Stimulated activated CD8-positive, alpha-beta memory T cell treated with anti-CD3 and anti-CD28 coated beads, Interleukin-12 subunit alpha, Interleukin-12 subunit beta, amount 100 ng/mL, for 4 hours (primary cell): ENCODE data around the gene XYLT1.
"Not testable (repeated sequence)": the region's sequence is repeated elsewhere in the genome, so short reads cannot be mapped to it uniquely, and the experiment has no call there.

ENCODE experiments used
- DNase-seq: peaks from one replicate; pipeline ENCODE4 v3.0.0-alpha.2; 2020; ENCODE audit warnings: low read depth

The XYLT1 gene, protein sequence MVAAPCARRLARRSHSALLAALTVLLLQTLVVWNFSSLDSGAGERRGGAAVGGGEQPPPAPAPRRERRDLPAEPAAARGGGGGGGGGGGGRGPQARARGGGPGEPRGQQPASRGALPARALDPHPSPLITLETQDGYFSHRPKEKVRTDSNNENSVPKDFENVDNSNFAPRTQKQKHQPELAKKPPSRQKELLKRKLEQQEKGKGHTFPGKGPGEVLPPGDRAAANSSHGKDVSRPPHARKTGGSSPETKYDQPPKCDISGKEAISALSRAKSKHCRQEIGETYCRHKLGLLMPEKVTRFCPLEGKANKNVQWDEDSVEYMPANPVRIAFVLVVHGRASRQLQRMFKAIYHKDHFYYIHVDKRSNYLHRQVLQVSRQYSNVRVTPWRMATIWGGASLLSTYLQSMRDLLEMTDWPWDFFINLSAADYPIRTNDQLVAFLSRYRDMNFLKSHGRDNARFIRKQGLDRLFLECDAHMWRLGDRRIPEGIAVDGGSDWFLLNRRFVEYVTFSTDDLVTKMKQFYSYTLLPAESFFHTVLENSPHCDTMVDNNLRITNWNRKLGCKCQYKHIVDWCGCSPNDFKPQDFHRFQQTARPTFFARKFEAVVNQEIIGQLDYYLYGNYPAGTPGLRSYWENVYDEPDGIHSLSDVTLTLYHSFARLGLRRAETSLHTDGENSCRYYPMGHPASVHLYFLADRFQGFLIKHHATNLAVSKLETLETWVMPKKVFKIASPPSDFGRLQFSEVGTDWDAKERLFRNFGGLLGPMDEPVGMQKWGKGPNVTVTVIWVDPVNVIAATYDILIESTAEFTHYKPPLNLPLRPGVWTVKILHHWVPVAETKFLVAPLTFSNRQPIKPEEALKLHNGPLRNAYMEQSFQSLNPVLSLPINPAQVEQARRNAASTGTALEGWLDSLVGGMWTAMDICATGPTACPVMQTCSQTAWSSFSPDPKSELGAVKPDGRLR

DNA sequence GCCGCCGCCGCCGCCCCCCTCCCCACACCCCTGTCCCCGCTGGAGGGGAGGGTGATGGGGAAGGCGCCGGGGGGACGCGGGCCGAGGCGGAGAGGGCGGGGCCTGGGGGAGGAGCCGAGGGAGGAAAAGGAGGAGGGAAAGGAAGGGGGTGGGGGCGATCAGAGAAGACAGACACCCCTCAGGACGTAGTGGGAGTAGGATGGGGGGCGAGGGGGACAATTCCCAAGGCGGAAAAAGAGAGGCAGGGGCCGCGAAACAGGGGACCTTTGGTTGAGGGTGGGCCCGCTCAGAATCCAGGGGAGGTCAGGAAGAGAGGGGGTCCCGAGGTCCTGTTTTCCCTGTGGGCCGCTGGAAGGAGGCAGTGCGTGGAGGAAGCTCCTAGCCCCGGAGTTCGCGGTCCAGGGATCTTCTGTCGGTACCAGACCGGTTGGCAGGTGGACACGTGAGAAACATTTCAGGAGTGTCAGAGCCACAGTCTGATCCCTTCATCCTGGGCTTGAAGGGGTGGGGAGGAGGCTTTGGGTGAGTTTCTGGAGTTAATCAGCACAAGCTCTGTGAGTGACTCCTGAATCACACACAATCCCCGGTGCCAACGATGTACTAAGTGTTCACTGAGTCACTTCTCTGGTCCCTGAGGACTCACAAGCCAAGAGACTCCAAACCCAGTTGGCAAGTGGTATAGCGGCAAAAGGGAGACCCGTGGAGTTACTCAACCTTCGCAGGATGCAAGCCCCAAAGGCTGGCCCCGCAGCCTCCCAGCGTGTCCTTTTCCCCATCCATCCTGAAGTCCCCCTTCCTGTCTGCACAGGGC lies at the start of gene XYLT1:
XYLT1 (minus strand) TSS at position 53 of the 811 bp plus-strand sequence. CDS start 164 bp downstream, outside the sequence.
- DNase-seq = no peak

DNA sequence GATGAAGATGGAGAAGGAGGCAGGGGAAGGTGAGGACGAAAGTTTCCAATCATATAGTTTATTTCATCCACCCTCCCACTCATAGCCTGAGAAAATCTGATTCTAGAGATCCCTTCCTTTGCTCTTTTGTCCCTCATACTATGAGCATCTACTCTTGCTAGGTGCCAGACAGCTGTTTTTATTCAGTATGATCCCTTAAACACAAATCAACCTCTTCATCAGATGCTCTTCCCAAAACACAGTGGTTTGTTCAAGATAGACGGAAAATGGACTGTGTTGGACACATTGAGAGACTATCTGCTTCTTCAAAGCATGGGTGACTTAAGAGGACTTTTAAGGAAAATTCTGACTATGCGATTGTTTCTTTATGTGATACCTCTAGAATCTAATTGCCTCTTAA lies 49.4 kb upstream of the XYLT1 start:
- no peak for DNase-seq

DNA sequence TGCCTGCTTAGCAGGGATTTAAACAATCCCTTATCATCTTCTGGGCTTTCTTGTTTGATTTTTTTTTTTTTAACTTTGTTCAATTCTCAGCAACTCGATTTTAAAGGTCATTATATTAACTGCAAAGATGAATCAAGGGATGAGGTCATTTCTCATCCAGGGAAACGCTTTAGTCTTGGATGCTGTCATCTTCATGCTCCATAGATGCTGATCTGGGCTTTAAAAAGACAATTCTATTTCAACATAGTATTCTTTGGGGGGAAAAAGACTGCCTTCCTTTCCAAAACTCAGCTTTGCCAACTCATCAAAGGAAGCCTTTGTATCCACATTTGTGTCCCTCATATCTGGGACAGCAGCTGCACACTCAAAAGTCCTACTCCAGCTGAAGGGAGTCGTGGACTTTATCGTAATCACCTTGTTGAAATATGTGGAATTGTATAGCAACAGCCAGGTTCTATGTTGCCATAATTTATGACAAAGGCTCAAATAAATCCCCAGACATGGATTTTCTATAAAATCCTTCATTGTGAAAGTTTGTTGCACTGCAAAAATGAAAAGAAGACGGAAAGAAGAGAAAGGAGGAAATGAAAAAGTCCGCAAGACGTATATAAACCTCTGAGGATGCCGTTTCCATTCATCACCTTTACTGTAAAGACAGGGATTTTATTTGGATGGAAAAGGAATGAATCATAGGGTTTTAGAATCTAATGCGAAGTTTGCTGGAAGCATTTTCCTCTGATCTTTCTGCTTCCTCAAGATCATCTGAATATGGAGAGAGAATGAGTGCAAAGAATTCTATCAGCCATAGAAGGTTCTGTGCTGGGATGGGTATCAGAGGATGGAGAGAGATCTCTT lies 48.6 kb upstream of the XYLT1 start:
- DNase-seq = no peak

DNA sequence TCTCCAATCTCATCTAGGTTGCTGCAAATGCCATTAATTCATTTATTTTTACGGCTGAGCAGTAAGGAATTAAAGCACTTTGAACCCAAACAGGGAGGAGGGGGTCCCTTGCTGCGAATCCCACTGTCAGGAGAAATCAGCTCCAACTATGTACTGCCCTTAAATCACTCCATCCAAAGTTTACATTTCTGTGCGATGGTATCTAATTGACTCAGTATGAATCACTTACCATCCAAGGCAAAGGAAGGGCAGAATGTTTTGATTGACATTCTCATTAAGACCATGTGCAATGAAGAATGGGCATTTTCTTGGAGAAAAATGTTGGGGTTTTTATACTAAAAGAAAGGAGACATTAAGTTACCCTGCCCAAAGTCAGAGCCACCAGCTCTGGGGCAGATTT lies 47.7 kb upstream of the XYLT1 start:
- no peak for DNase-seq

DNA sequence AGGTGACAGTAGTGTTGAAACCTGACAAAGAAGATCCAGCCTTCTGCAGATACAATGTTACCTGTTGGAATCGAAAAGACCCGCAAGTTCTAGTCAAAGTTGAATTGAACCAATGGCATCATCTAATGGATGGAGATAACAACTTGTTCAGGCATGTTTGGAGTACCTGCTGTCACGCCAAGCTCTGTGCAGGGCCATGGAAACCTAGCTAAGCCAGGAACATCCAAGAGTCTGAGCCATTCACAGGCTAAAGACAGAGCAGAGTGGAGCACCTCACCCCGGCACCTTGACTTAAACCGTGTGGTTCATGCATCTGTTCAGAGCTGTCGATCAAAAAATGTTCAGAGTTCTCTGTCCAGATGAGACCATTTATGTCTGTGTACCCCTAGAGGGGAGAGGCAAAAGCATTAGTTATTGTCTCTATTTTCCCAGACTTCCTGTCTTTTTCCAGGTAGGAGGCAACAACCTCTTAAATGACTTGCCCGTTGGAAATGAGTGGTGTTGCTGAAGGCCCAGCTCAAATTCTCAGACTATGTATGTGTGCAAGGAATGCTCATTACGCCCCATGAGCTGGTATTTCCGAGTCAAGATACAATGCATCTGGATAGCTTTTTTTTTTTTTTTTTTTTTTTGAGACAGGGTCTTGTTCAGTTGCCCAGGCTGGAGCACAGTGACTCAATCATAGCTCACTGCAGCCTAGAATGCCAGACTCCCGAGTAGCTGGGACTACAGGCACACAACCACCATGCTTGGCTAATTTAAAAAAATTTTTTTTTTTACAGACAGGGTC lies 44.9 kb upstream of the XYLT1 start:
- DNase-seq = no peak

DNA sequence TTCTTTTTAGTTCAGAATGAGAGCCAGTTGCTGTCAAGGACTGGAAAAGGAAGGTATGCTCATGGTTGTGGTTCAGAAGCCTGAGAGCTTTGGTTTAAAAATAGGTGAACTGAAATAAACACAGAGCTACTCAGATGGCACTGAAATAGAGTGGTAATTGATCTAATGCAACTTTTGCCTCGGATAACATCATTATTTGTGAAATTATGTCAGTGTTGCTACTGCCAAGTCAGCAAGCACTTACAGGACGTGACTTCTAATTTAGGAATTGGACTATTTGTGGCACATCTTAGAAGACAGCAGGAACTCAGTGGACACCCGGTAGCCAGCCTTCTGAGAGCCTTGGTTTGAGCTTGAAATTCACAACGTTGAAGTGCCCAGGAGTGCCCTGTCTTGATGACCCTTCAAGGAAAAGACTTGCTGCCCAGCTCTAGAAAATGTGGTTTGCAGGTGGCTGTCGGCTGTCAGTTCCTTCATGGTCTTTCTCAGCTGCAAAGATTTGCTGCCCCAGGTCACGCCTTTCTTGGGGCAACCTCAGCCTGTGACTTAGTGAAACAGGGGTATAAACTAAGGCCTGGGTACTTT lies 42.0 kb upstream of the XYLT1 start:
- DNase-seq = no peak

DNA sequence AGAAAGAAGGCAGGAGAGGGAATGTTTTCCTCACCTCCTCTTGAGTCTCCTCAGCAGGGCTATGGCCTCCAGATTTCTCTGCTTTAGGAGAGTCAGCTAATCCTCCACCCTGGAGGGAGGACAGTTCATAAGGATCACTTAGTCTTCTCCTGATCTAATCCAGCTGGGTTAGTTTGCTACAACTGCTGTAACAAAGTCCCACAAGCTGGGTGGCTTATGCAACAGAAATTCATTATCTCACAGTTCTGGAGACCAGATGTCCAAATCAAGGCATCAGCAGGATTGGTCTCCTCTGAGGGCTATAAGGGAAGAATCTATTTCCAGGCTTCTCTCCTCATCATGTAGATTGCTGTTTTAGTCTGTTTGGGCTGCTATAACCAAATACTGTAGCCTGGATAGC lies 40.6 kb upstream of the XYLT1 start:
- DNase-seq = no peak

DNA sequence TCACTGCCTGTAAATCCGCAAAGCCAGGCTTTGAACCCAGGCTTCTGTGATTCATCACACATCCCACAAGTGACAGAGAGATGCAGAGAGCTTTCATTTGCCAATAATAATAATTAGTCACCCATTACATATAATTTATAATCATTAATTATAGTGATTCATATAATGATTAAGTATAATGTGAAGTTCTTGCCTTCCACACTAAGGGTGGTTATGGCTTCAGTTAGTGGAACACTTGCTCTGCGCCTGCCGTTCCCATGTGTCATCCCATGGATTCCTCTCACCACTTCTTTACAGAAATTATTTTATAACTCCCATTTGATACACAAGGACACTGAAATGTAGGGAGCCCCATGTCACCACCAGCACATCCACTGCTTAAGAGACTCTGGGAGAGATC lies 39.8 kb upstream of the XYLT1 start:
- DNase-seq = no peak

DNA sequence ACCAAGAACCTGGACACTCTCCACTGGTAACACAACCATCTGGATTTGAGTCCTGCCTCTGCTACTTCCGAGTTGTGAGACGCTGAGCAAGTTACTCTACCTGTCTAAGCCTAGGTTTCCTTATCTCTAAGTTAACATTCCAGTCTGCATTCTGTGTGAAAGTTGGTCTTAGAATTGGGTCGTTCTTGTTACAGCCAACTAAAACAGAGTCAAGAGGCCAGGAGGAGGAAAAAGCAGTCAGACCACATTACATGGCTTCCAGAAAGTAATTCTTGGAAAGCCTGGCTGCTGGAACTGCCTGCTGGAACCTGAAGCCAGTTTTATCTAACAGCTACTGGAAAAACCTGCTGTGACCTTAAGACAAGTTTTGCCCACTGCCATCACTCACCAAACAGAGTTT lies 38.4 kb upstream of the XYLT1 start:
- no peak for DNase-seq

DNA sequence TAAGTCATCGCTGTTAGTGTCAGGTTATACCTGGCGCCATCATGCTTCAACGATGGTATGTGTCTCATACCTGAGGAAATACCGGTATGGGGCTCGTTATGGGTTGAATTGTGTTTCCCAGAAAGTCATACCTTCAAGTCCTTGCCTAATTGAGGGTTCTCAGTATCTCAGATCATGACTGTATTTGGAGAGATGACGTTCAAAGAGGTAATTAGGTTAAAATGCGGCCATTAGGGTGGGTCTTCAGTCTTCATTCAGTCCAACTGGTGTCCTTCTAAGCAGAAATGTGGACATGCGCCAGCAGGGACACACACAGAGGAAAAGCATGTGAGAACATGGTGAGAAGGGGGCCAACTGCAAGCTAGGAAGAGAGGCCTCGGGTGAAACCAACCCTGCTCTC lies 37.5 kb upstream of the XYLT1 start:
- DNase-seq = no peak

DNA sequence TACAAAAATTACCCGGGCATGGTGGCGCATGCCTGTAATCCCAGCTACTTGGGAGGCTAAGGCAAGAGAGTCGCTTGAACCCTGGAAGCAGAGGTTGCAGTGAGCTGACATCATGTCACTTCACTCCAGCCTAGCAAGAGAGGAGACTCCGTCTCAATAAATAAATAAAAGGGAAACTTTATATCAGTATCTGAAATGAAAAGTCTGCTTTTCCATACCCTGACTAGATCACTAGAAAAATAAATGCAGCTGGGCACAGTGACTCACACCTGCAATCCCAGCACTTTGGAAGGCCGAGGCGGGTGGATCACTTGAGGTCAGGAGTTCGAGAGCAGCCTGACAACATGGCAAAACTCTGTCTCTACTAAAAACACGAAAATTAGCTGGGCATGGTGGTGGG lies 36.8 kb upstream of the XYLT1 start:
- not testable (repeated sequence) for DNase-seq

DNA sequence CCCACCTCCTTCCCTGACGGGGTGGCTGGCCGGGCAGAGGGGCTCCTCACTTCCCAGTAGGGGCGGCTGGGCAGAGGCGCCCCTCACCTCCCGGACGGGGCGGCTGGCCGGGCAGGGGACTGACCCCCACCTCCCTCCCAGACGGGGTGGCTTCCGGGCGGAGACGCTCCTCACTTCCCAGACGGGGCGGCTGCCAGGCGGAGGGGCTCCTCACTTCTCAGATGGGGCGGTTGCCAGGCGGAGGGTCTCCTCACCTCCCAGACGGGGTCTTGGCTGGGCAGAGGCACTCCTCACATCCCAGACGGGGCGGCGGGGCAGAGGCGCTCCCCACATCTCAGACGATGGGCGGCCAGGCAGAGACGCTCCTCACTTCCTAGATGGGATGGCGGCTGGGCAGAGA lies 35.1 kb upstream of the XYLT1 start:
- DNase-seq = not testable (repeated sequence)

DNA sequence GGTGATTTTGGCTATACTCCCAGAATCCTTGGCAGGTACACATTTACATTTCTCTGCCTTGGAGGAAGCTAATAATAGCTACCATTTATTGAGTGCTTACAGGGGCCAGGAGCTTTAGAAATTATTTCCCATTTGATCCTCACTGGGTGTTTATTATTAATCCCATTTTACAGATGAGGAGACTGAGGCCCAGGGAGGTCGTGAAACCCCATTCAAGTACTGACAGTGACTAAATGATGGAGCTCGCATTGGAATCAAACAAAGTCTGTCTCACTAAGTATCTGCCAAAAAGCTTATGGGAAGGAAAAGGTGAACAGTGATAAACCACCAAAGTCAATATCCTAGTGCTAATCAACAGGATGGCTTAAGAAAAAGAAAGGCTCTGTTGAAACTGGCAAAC lies 33.3 kb upstream of the XYLT1 start:
- no peak for DNase-seq

DNA sequence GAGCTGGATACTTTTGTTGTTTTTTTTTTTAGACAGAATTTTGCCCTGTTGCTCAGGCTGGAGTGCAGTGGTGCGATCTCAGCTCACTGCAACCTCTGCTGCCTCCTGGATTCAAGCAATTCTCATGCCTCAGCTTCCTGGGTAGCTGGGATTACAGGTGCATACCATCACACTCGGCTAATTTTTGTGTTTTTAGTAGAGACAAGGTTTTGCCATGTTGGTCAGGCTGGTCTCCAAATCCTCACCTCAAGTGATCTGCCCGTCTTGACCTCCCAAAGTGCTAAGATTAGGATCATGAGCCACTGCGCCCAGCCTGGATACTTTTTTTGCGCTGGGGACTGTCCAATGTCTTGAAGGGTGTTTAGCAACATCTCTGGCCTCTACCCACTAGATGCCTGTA lies 32.6 kb upstream of the XYLT1 start:
- DNase-seq = no peak

DNA sequence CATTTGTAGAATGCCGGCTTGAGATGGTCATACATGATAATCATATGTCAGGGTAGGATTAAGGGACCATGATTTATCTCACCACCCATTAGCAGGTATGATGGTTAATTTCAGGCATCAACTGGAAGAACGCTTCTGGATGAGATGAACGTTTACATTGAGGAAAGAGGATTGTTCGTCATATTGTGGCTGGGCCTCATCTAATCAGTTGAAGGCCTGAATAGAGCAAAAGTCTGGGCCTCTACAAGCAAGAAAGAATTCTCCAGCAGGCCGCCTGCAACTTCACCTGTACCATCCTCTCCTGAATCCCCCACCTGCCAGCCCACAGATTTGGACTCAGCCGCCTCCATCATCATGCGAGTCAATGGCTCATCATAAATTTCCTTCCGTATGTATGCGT lies 30.6 kb upstream of the XYLT1 start:
- DNase-seq = no peak

DNA sequence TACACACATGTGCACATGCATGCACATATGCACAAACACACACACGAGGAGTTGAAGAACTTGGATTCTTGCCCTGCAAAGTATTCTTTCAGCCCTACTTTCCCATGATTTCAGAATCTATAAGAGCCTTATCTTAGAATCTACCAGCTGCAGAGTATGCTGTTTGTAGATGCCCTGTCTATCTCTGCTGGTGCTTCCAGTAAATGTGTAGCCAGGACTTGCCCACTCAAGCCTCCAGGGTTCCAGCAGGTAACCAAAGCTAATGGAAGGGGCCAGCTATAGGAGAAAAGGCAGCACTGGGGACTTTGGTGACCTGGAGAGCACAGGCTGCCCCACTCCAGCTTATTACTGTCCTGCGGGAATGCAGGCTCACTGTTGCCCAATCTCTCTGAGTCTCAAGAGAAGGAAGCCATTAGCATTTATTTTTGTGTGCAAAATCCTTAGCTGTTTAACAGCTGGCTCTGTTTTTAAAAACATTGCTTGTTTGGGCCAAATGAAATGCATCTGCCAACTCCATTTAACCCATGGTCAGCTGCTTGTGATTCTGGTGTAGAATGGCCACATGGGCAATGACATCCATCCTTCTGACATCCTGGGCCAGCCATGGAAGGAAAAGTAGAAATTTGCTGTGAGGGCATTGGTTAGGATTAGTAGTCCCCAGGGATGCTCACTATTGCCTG lies 28.6 kb upstream of the XYLT1 start:
- no peak for DNase-seq

DNA sequence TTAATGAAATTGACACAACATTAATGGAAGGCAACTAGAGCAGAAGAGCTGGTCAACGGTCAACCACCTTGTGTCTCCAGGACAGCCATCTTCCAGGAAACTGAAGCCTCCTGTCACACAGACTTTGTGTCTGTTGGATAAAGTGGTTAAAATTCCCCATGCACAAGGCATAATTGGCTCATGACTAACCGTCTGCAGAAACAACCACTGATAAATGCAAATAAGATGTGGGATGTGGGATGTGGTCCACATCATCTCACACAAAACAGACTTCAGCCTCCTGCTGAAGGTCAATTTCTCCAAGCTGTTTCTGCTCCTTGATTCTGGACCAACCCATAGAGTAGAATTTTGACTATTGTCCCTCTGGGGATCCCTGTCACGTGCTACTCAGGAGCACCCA lies 26.9 kb upstream of the XYLT1 start:
- no peak for DNase-seq

DNA sequence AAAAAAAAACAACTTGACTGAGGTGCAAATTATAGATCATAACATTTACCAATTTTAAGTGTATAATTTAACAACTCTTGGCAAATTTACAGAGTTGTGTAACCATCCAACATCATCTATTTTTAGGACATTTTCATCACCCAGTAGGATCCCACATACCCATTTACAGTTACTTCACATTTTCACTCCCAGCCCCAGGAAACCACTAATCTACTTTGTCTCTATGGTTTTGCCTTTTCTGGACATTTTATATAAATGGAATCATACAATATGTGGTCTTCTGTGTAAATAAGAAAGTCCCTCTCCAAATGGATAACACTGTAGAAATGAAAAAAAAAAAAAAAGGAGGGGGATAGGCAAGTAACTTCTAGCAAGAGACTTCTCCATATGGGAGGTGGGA lies 26.1 kb upstream of the XYLT1 start:
- DNase-seq = no peak

DNA sequence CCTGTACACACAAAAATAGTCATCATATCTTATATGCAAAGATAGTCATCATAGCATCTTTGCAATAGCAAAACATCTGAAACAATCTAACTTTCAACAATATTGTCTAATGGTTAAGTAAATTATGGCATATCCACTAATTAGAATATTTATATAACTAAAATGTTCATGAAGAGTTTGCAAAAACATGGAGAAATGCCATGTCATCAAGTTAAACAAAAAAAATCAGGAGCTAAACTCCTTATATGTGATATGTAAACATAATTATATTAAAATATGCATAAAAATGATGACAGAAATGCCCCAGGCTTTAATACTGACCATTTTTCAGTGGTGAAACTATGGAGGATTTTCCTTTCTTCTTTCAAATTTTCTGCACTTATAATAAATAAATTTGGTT lies 22.3 kb upstream of the XYLT1 start:
- DNase-seq = no peak
